Measurements from ENCODE around the gene NKX2-1.

The NKX2-1 gene

GRCh38 chr14:36512585-36513003 is 7.4 kb downstream of the NKX2-1 start:
- no peak overlapping the region for H3K4me3 ChIP-seq (ENCODE audit: low read depth, low read length)
- no peak for DNase-seq (ENCODE audit: low read depth)
- TF ChIP-seq CTCF (conservative IDR thresholded peaks at IDR 0.05; ENCODE audit: low read depth, low read length) = no peak

- DNase-seq (ENCODE audit: low read depth) = no peak
- TF ChIP-seq CTCF (conservative IDR thresholded peaks at IDR 0.05; ENCODE audit: low read depth, low read length) = no peak
- H3K4me3 ChIP-seq (ENCODE audit: low read depth, low read length) = no peak overlapping the region
Observed at GRCh38 chr14:36511981-36512584, 7.9 kb downstream of the NKX2-1 start.

- no peak for TF ChIP-seq CTCF (conservative IDR thresholded peaks at IDR 0.05; ENCODE audit: low read depth, low read length)
- DNase-seq (ENCODE audit: low read depth) = no peak
- H3K4me3 ChIP-seq (ENCODE audit: low read depth, low read length) = no peak overlapping the region
Observed at GRCh38 chr14:36510874-36511273, 9.2 kb downstream of the NKX2-1 start.

GRCh38 chr14:36510078-36510799 is 9.8 kb downstream of the NKX2-1 start:
- DNase-seq (ENCODE audit: low read depth) = no peak
- TF ChIP-seq CTCF (conservative IDR thresholded peaks at IDR 0.05; ENCODE audit: low read depth, low read length) = no peak
- no peak overlapping the region for H3K4me3 ChIP-seq (ENCODE audit: low read depth, low read length)

- no peak overlapping the region for H3K4me3 ChIP-seq (ENCODE audit: low read depth, low read length)
- no peak for TF ChIP-seq CTCF (conservative IDR thresholded peaks at IDR 0.05; ENCODE audit: low read depth, low read length)
- DNase-seq (ENCODE audit: low read depth) = no peak
Observed at GRCh38 chr14:36509069-36509917, 10.7 kb downstream of the NKX2-1 start.

- H3K4me3 ChIP-seq (ENCODE audit: low read depth, low read length) = no peak overlapping the region
- no peak for TF ChIP-seq CTCF (conservative IDR thresholded peaks at IDR 0.05; ENCODE audit: low read depth, low read length)
- DNase-seq (ENCODE audit: low read depth) = no peak
Observed at GRCh38 chr14:36508418-36509068, 11.5 kb downstream of the NKX2-1 start.
